Vagina (tissue), 2 donors: ENCODE results near the gene INCENP. TPM values are rescaled to one million over a fixed set of nuclear protein-coding genes. Genes with fewer than 3 reads are reported as not detected.
A peak's percentile ranks its signal among the peaks of the same experiment; 100 is the strongest.

Source experiments
- DNase-seq, 2 donors: peaks; one replicate each; pipeline ENCODE4 v3.0.0-alpha.2; 2017; ENCODE audit errors: extremely low spot score in 2 of 2
- H3K27ac ChIP-seq: fragments of 200-600 bp; sonication (generic); one replicate; pipeline ENCODE4 v1.5.1; 2019
- H3K27me3 ChIP-seq: fragments of 200-600 bp; sonication (generic); one replicate; pipeline ENCODE4 v1.5.1; 2019
- H3K36me3 ChIP-seq, 2 donors: fragments of 200-600 bp; sonication (generic); one replicate each; pipeline ENCODE4 v1.5.1; 2017 to 2019
- H3K4me1 ChIP-seq: fragments of 200-600 bp; sonication (generic); one replicate; pipeline ENCODE4 v1.5.1; 2019
- H3K4me3 ChIP-seq, 2 donors: fragments of 200-600 bp; sonication (generic); 1 replicate in 1 of 2; 2 replicates in 1 of 2; pipeline ENCODE4 v1.5.1; 2016 to 2019
- H3K9me3 ChIP-seq: fragments of 200-600 bp; sonication (generic); one replicate; pipeline ENCODE4 v1.5.1; 2019
- CTCF ChIP-seq, 3 experiments: fragments of 450-650 bp in 2 of 3; fragments of 200-600 bp in 1 of 3; sonication (generic) in 1 of 3; IDR thresholded peaks; one replicate each; pipeline ENCODE4 v1.5.1; 2017 to 2019; ENCODE audit warnings: antibody characterized with exemption in 3 of 3, mild to moderate bottlenecking in 2 of 3, moderate library complexity in 2 of 3
- POLR2A ChIP-seq, 2 donors: fragments of 450-650 bp; IDR thresholded peaks; one replicate each; pipeline ENCODE4 v1.6.1; 2017; ENCODE audit warnings: antibody characterized with exemption in 2 of 2, mild to moderate bottlenecking in 2 of 2, moderate library complexity in 2 of 2
- POLR2AphosphoS5 ChIP-seq, 2 donors: sonication (generic); formaldehyde crosslinking; IDR thresholded peaks; one replicate each; pipeline ENCODE4 v1.9.0; 2017; ENCODE audit warnings: antibody characterized with exemption in 2 of 2, mild to moderate bottlenecking in 2 of 2, low read depth in 1 of 2; ENCODE audit not compliant: insufficient read depth in 1 of 2
- intact Hi-C: fragments of 100-400 bp; cut with DNase I; formaldehyde crosslinking; loops from one replicate; pipeline ENCODE4 v1.15.1; 2023
- total RNA-seq: library from RNA; depleted of rRNA; stranded (reverse); fragments of >200 nt; gene quantifications from one replicate; pipeline ENCODE4 v1.2.3, GENCODE V29; 2016

The INCENP gene
- total RNA-seq, 1 donor from 2014 or later = 39.0 TPM

DNA sequence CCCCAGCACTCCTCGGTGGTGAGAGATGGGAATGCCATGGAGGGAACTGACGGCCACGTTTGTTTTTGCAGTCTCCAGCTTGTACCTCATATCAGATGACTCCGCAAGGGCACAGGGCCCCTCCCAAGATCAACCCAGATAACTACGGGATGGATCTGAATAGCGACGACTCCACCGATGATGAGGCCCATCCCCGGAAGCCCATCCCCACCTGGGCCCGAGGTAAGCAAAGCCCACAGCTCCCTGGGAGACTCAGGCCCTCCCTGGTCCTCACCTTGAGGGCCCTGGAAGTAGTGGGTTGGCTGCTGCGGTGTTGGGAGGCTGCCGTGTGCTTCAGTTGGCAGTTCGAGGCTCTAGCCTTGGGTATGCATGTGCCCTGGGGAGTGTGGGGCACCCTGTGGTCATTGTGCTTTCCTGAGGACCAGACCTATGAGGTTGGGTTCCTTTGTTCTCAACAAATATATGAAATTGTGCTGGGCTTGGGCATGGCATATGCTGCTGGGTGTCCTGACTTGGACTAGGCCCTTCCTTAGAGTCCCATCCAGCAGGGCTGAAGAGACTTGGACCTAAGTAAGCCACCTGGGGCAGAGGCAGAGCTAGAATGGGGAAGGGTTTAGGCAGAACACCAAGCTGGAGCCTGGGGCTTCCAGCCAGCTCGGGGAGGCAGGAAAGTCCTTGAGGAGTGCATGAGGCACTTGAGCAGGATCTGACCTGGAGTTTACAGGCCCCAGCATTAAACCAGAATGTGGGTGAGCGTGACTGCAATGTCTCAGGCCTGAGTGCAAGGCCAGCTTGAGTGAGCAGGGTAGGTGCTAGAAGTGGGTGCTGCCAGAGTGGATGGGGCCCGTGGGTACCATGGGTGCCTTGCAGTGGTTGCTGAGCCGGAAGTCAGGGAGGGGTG, 26.4 kb downstream of the INCENP start:
- H3K4me1 ChIP-seq = no peaks in the 10 kb centered on the region
- no peak overlapping the region for H3K27ac ChIP-seq
- H3K36me3 ChIP-seq = peaks cover 0 to 58% of the 10 kb centered on the region in 2 donors
- peak in 1 of 2 donors; percentile 72 for DNase-seq
- TF ChIP-seq POLR2AphosphoS5 (IDR thresholded peaks at IDR 0.05; ENCODE audit: insufficient read depth in 1 of 2, low read depth in 1 of 2) (no peak), CTCF (IDR thresholded peaks at IDR 0.05) (no peak), POLR2A (IDR thresholded peaks at IDR 0.05) (no peak)
- no peaks in the 10 kb centered on the region for H3K9me3 ChIP-seq
- no peaks in the 10 kb centered on the region for H3K27me3 ChIP-seq
- no peak overlapping the region for H3K4me3 ChIP-seq
- intact Hi-C loops = no loop called here

- peaks cover 0 to 54% of the 10 kb centered on the region in 2 donors for H3K36me3 ChIP-seq
- H3K4me3 ChIP-seq = no peak overlapping the region
- no peaks in the 10 kb centered on the region for H3K9me3 ChIP-seq
- peak; percentile 74 to 82 for DNase-seq
- H3K27me3 ChIP-seq = no peaks in the 10 kb centered on the region
- TF ChIP-seq POLR2AphosphoS5 (IDR thresholded peaks at IDR 0.05; ENCODE audit: insufficient read depth in 1 of 2, low read depth in 1 of 2) = no peak
- TF ChIP-seq POLR2A (IDR thresholded peaks at IDR 0.05) = no peak
- TF ChIP-seq CTCF (IDR thresholded peaks at IDR 0.05) = no peak
- intact Hi-C loops = no loop called here
- no peak overlapping the region for H3K27ac ChIP-seq
- H3K4me1 ChIP-seq = no peaks in the 10 kb centered on the region
Measured at GRCh38 chr11:62150887-62151736, 27.3 kb downstream of the INCENP start.

DNA sequence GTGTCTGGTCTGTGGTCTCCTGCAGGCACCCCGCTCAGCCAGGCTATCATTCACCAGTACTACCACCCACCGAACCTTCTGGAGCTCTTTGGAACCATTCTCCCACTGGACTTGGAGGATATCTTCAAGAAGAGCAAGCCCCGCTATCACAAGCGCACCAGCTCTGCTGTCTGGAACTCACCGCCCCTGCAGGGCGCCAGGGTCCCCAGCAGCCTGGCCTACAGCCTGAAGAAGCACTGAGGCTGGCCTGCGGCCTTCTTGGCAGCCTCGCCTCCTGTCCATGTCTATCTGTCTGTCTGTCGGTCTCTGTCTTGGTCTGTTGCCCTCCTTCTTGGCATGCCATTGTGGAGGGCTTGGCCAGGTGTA, 27.9 kb downstream of the INCENP start:
- TF ChIP-seq POLR2A (IDR thresholded peaks at IDR 0.05) (no peak), POLR2AphosphoS5 (IDR thresholded peaks at IDR 0.05; ENCODE audit: insufficient read depth in 1 of 2, low read depth in 1 of 2) (no peak), CTCF (IDR thresholded peaks at IDR 0.05) (no peak)
- intact Hi-C loops = no loop called here
- DNase-seq = peak in 1 of 2 donors; percentile 44
- Histone ChIP-seq H3K27ac (no peak overlapping the region), H3K27me3 (no peaks in the 10 kb centered on the region), H3K4me1 (no peaks in the 10 kb centered on the region), H3K36me3 (peaks cover 0 to 48% of the 10 kb centered on the region in 2 donors), H3K9me3 (no peaks in the 10 kb centered on the region), H3K4me3 (no peak overlapping the region)

- no peaks in the 10 kb centered on the region for H3K4me1 ChIP-seq
- no peak overlapping the region for H3K4me3 ChIP-seq
- TF ChIP-seq POLR2A (IDR thresholded peaks at IDR 0.05) (no peak), POLR2AphosphoS5 (IDR thresholded peaks at IDR 0.05; ENCODE audit: insufficient read depth in 1 of 2, low read depth in 1 of 2) (no peak), CTCF (IDR thresholded peaks at IDR 0.05) (no peak)
- no peaks in the 10 kb centered on the region for H3K9me3 ChIP-seq
- H3K27ac ChIP-seq = no peak overlapping the region
- H3K36me3 ChIP-seq = peaks cover 0 to 42% of the 10 kb centered on the region in 2 donors
- H3K27me3 ChIP-seq = no peaks in the 10 kb centered on the region
- DNase-seq = peak in 1 of 2 donors; percentile 64
- intact Hi-C loops = no loop called here
Measured at GRCh38 chr11:62152245-62153086, 28.7 kb downstream of the INCENP start.
